Measurements from ENCODE around the gene SYNJ2.

The SYNJ2 gene

GRCh38 chr6:158042245-158042798 is 60.7 kb downstream of the SYNJ2 start:
- peak; percentile 33 for DNase-seq (ENCODE audit: low spot score)

GRCh38 chr6:158043008-158043407 is 61.3 kb downstream of the SYNJ2 start:
- DNase-seq (ENCODE audit: low spot score) = no peak

DNA sequence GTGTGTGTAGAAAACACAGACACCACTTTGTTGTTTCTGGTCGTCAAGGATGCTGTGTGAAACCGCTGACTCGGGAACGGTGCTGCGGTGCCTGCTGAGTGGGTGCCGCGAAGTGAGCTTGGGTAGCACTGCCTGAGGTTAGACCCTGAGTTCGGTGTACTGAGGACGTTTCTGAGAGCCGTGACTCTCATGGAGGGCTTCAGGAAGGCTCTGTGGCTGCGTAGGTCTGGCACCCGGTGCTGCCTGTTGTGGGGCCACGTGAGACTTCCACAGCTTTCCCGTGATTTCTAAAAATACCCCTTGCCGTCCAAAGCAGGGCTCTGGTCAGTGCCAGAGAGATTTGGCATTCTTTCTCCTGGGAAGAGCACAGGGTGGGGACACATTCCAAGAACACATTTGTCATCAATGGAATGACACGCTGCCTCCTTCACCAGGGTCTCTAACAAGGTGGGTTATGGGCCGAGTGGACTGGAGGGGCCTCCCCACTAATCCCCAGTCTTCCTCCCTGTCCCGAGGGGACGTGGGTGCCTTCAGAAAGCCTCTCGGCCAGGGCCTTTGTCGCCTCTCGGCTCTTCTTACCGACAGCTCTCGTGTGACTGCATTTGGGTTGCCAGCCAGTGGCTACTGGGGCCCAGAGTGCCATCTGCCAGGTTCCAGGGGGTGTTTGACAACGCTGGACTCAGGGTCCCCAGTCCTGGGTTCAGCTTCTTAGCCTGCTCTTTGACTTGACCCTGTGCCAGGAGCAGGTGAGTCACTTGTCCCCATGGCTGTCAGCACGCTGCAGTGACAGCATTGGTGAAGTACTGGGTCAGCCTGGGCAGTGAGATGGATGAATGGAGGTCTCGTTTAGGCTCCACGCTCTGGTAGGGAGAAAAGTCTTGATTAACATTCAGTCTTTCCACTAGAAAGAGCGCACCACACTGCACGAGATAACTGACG is 62.2 kb downstream of the SYNJ2 start:
- no peak for DNase-seq (ENCODE audit: low spot score)

GRCh38 chr6:158044525-158044888 is 62.8 kb downstream of the SYNJ2 start:
- DNase-seq (ENCODE audit: low spot score) = no peak

- no peak for DNase-seq (ENCODE audit: low spot score)
Measured at GRCh38 chr6:158046201-158047126, 64.8 kb downstream of the SYNJ2 start.

GRCh38 chr6:158047127-158047518 is 65.5 kb downstream of the SYNJ2 start:
- DNase-seq (ENCODE audit: low spot score) = no peak

DNA sequence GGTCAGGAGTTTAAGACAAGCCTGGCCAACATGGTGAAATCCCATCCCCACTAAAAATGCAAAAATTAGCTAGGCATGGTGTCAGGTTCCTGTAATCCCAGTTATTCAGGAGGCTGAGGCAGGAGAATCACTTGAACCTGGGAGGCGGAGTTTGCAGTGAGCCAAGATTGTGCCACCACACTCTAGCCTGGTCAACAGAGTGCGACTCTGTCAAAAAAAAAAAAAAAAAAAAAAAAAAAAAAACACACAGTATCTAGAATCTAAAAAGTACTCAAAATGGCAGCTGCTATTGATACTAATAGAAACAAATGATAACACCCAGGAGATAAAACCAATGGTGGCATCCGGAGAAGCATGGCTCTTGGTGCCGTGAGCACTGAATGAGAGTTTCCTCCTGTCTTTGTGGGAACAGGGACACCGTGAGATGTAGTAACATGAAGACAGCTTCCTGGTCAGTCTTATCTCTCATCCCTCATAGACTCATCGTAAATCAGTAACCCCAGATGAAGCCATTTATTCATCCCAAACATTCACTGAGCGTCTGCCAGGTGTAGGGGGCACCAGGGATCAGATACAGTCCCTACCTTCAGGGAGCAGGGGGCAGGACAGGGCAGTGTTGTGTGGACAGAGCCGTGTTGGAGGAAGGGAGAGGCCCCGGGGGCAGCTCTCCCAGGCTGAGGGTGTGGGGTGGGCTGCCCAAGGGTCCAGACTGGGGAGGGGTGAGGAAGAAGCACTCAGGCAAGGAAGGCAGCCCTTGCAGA is 66.1 kb downstream of the SYNJ2 start:
- no peak for DNase-seq (ENCODE audit: low spot score)

DNA sequence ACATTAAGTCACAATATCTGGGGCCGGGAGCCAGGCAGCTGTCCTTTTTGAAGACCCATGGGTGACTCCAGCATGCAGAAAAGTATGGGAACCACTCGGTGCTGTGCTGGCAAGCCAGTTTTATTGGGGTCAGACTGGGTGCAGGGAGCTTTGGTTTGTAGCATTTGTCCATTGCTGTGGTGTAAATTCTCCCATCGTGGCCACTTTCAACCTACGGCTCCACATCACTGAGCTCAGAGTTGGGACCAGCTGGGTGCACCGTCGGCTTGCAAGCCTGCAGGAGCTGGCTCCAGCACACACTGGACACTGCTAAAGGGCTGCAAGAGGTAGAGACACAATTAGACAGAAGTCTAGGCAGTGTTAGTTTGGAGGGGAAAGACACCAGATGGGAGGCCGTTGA is 66.9 kb downstream of the SYNJ2 start:
- no peak for DNase-seq (ENCODE audit: low spot score)

GRCh38 chr6:158049055-158050028 is 67.7 kb downstream of the SYNJ2 start:
- no peak for DNase-seq (ENCODE audit: low spot score)

- DNase-seq (ENCODE audit: low spot score) = no peak
Measured at GRCh38 chr6:158050107-158050735, 68.6 kb downstream of the SYNJ2 start.

DNA sequence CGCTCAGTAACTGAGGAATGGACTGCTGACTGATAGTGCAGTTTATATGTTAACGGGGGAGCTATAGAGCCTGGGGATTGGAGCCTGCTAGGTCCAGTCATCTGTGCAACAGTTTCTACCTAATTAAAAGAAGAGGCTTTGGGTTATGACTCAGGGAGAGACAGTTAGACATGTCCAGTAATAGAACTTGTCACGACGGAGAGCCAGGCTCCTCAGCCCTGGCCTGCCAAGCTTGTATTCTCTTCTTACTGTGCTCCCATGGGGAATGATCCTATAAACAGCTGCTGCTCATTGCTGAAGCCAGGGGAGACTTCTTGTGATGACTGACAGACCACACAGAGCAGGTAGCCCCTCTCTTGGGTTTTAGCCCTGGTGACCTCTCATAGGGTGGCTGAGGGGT is 69.3 kb downstream of the SYNJ2 start:
- no peak for DNase-seq (ENCODE audit: low spot score)

- DNase-seq (ENCODE audit: low spot score) = no peak
Measured at GRCh38 chr6:158051968-158052367, 70.3 kb downstream of the SYNJ2 start.

DNA sequence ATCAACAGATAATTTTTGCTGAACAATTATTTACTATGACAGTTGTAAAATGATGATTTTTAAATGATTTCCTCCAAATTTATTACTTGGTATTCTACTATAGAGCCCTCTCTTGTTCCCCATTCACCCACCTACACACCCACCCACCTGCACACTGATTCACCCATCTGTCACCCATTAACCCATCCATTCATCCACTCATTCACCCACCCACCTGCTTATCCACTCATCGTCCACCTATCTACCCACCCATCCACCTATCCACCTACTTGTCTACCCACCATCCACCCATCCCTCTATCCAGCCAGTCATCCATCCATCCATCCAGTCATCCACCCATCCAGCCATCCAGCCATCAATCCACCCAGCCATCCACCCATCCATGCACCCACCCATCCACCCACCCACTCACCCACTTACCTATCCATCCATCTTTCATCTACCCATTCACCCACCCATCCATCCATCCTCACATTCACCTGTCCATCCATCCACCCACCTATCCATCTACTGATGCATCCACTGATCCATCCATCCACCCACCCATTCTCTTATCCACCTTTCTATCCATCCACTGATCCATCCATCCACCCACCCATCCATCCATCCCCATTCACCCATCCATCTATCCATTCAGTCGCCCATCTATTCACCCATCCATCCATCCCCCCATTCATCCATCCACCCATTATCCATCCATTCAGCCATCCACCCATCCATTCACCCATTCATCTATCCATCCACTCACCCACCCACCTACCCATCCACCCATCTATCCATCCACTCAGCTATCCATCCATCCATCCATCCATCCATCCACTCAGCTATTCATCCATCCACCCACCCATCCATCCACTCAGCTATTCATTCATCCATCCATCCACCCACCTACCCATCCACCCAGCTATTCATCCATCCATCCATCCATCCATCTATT is 72.0 kb downstream of the SYNJ2 start:
- no peak for DNase-seq (ENCODE audit: low spot score)

DNA sequence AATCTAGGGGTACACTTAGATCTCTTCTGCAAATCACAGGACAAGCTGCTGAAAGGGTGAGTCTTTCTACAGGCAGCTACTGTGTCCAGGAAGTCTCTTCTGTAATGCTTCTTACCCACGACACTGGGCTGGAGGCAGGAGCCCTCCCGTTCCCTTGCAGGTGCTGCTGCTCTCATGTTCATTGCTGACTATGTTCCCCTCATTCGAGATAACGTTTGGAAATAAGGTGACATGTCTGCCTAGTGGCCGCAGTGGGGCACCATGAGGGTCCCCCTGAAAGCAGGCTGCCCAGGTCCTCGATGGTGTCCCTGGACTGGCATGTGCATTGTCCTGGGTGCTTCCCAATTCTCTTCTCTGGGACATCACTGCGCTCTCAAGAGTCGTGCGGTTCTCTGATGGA is 74.7 kb downstream of the SYNJ2 start:
- no peak for DNase-seq (ENCODE audit: low spot score)

DNA sequence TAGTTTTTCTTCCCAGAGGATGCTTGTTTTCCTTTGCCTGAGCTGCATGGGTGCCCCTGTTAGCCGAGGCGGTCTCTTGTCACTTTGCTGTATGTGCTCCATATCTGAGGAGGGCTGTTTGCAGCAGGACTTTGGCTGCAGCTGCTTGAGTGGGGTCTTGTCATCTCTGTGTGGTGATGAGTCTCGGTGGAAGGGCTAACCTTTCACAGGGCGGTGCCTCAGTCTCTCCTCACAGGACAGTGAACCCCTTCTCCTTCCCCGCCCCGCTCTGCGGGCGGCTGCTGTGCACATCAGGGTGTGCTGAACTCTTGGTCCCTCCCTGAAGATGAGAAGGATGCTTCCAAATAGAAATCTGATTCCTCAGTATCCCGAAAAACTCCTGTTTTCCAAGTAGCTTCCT is 75.1 kb downstream of the SYNJ2 start:
- DNase-seq (ENCODE audit: low spot score) = no peak

DNA sequence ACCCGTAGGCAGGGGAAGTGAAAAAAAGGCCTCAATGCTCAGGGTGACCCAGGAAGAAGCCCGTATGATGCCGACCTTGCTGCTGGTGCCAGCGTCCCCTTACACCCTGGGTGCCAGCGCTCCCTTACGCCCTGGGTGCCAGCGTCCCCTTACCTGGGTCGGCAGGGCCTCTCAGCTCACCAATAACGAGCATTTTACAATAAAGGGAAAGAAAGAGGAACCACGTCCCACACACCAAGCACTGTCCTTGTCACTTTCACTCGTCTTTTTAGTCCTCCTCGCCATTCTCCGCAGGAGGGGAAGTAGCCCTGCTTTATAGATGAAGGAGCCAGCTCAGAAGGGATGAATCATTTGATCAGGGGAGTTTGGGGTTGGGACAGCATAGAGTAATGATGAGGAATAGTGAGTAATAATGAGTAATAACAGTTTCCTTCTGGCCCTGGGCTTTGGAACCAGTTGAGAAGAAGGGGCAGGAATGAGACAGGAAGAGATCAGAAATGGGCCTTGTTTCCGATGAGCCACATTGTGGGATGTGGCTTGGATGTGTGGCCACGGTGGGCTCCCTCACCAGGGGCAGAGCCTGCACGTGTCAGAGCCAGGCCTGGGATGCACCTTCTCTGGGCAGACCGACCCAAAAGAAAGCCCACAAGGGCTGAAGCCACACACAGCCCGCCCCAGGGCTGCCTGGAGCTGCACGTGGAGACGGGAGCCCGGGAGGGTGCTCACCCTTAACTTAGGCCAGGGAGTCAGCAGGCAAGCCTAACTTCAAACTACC is 75.7 kb downstream of the SYNJ2 start:
- peak; percentile 77 for DNase-seq (ENCODE audit: low spot score)

- no peak for DNase-seq (ENCODE audit: low spot score)
Measured at GRCh38 chr6:158058171-158058651, 76.5 kb downstream of the SYNJ2 start.

DNA sequence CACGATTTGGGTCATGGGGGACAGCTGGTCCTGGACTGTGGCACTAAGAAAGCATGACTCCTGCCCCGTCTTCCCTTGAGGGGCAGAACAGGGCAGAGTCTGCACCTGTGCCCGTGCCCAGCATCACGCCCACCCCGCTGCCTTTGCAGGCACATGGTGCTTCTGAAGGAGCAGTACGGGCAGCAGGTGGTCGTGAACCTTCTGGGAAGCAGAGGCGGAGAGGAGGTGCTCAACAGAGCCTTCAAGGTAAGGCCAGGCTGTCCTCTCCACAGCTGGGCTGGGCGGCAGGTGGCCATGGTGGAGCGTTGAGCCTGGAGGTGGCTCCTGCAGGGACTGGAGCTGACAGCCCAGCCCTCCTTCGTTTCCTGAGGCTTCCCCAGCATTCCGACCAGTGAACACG is 77.4 kb downstream of the SYNJ2 start:
- no peak for DNase-seq (ENCODE audit: low spot score)
